Measurements from ENCODE around the gene DLST.

GRCh38 chr14:74952697-74953484 is 71.2 kb downstream of the DLST start:
- no peak for TF ChIP-seq CTCF (tag by site-specific recombination; IDR thresholded peaks at IDR 0.05)
- no peak for TF ChIP-seq REST (tag by site-specific recombination; IDR thresholded peaks at IDR 0.05)
- TF ChIP-seq HOXC10 (CRISPR knock-in tag; IDR thresholded peaks at IDR 0.05): no peak
- peak; percentile 43; the same call in 1 of the 2 replicates for TF ChIP-seq ZBTB8A (tag by site-specific recombination; IDR thresholded peaks at IDR 0.05)
- no peak for TF ChIP-seq YY1 (tag by site-specific recombination; IDR thresholded peaks at IDR 0.05)
- no peak for TF ChIP-seq ZNF138 (tag by site-specific recombination; IDR thresholded peaks at IDR 0.05; ENCODE audit: borderline replicate concordance)
- no peak for TF ChIP-seq KLF1 (tag by site-specific recombination; IDR thresholded peaks at IDR 0.05)
- TF ChIP-seq ZNF2 (tag by site-specific recombination; IDR thresholded peaks at IDR 0.05): no peak
